PC-9 (cell line): ENCODE measurements around the gene NMNAT2. TPM values are rescaled to one million over a fixed set of nuclear protein-coding genes. Genes with fewer than 3 reads are reported as not detected.

ENCODE experiments used
- BruUV-seq: library from RNA; stranded (reverse); fragments of 400-500 nt; replicated peaks from 2 replicates; lab custom pipeline; 2021; lab: Mats Ljungman, UMichigan
- CTCF ChIA-PET: fragments of 300-600 bp; sonication (Branson Sonifier 250); formaldehyde crosslinking; loops from one replicate; lab custom pipeline; 2022; ENCODE audit warnings: antibody characterized with exemption; lab: Charles Lee
- POLR2A ChIA-PET: fragments of 300-600 bp; sonication (Branson Sonifier 250); formaldehyde crosslinking; loops from one replicate; lab custom pipeline; 2022; ENCODE audit warnings: antibody characterized with exemption; ENCODE audit not compliant: unreplicated experiment; lab: Charles Lee
- DNase-seq, 2 experiments: peaks; one replicate each; pipeline versions ENCODE4 v3.0.0 to v3.0.0-alpha.2; 2015 to 2022; ENCODE audit warnings: mixed read lengths in 1 of 2
- H2AFZ ChIP-seq: fragments of 200-600 bp; sonication (generic); 2 replicates; pipeline ENCODE4 v1.8.1; 2017; ENCODE audit warnings: antibody characterized with exemption
- H3F3A ChIP-seq: fragments of 200-600 bp; sonication (generic); 2 replicates; pipeline ENCODE4 v1.8.1; 2017; ENCODE audit warnings: antibody characterized with exemption, mild to moderate bottlenecking, low read depth; ENCODE audit not compliant: insufficient read depth
- H3K27ac ChIP-seq: fragments of 200-600 bp; sonication (generic); 2 replicates; pipeline ENCODE4 v1.6.1; 2016; ENCODE audit warnings: mixed run types
- H3K27me3 ChIP-seq: fragments of 200-600 bp; sonication (generic); 2 replicates; pipeline ENCODE4 v1.6.1; 2016; ENCODE audit warnings: low read depth, mixed run types; ENCODE audit not compliant: insufficient read depth
- H3K36me3 ChIP-seq: fragments of 200-600 bp; sonication (generic); 2 replicates; pipeline ENCODE4 v1.6.1; 2016; ENCODE audit warnings: low read depth, mixed run types
- H3K4me1 ChIP-seq: fragments of 200-600 bp; sonication (generic); replicated peaks from 2 replicates; pipeline ENCODE4 v1.6.1; 2016; ENCODE audit warnings: mixed run types; ENCODE audit not compliant: insufficient read depth
- H3K4me2 ChIP-seq: fragments of 200-600 bp; sonication (generic); 2 replicates; pipeline ENCODE4 v1.6.1; 2017; ENCODE audit warnings: mixed run types
- H3K4me3 ChIP-seq: fragments of 200-600 bp; sonication (generic); 2 replicates; pipeline ENCODE4 v1.6.1; 2016; ENCODE audit warnings: mixed run types
- H3K79me2 ChIP-seq: fragments of 200-600 bp; sonication (generic); 2 replicates; pipeline ENCODE4 v1.6.1; 2017; ENCODE audit warnings: low read depth, mixed run types
- H3K9me2 ChIP-seq: fragments of 200-600 bp; sonication (generic); 2 replicates; pipeline ENCODE4 v1.8.1; 2017; ENCODE audit warnings: mild to moderate bottlenecking; ENCODE audit not compliant: insufficient read depth
- H3K9me3 ChIP-seq: fragments of 200-600 bp; sonication (generic); 2 replicates; pipeline ENCODE4 v1.8.1; 2016; ENCODE audit warnings: low read depth; ENCODE audit not compliant: insufficient read depth
- H4K20me1 ChIP-seq: fragments of 200-600 bp; sonication (generic); 2 replicates; pipeline ENCODE4 v1.8.1; 2017; ENCODE audit not compliant: insufficient read depth
- EZH2 ChIP-seq: fragments of 200-600 bp; sonication (generic); IDR thresholded peaks from 2 replicates; pipeline ENCODE4 v1.8.0; 2017; ENCODE audit warnings: antibody characterized with exemption, low read depth
- intact Hi-C: fragments of 100-400 bp; cut with micrococcal nuclease; formaldehyde crosslinking; loops from one replicate; pipeline ENCODE4 v1.10.0; 2022; ENCODE audit not compliant: unreplicated experiment
- total RNA-seq: library from RNA; stranded (reverse); gene quantifications from 2 replicates; pipeline ENCODE4 v1.2.3, GENCODE V29; 2021
- TF ChIP-seq, protein P1 (sequence below): fragments of 200-600 bp; sonication (generic); conservative IDR thresholded peaks from 2 replicates; pipeline ENCODE4 v1.6.1; 2017; ENCODE audit warnings: mixed run types, antibody characterized with exemption, mild to moderate bottlenecking, moderate library complexity

Gene NMNAT2
- total RNA-seq, 1 experiment from 2014 or later = 29.2 TPM

DNA sequence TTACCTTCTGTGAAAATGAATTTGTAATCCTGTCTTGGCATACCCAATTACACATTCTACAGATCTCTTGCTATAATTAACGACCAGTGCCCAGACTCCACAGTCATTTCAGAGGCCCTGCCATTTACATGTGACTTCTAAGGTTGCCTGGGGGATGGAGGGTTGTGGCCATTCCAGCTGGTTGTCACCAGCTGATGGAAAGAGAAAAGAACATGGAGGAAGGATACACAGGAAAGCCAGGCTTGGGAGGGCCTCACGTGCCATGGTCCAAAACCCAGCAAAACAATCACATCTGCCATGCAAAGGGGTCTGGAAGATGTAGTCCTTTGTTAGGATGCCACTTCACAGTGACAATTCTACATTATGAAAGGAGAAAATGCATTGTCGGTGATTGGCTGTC is 172.8 kb downstream of the NMNAT2 start:
- Histone ChIP-seq H3K36me3 (0 out of 2 replicates have a peak, but pooled peaks cover 8% of the 10 kb centered on the region), H3K4me2 (no peak overlapping the region), H3K9me2 (no peaks in the 10 kb centered on the region), H3K79me2 (no peaks in the 10 kb centered on the region), H3K4me3 (no peak overlapping the region), H3K27me3 (no peaks in the 10 kb centered on the region), H3F3A (peaks cover 25% of the 10 kb centered on the region), H3K9me3 (0 out of 2 replicates have a peak, but pooled peaks cover 6% of the 10 kb centered on the region), H3K27ac (no peak overlapping the region), H2AFZ (no peak overlapping the region), H3K4me1 (peaks cover 6% of the 10 kb centered on the region), H4K20me1 (no peaks in the 10 kb centered on the region)
- TF ChIP-seq, protein P1, sequence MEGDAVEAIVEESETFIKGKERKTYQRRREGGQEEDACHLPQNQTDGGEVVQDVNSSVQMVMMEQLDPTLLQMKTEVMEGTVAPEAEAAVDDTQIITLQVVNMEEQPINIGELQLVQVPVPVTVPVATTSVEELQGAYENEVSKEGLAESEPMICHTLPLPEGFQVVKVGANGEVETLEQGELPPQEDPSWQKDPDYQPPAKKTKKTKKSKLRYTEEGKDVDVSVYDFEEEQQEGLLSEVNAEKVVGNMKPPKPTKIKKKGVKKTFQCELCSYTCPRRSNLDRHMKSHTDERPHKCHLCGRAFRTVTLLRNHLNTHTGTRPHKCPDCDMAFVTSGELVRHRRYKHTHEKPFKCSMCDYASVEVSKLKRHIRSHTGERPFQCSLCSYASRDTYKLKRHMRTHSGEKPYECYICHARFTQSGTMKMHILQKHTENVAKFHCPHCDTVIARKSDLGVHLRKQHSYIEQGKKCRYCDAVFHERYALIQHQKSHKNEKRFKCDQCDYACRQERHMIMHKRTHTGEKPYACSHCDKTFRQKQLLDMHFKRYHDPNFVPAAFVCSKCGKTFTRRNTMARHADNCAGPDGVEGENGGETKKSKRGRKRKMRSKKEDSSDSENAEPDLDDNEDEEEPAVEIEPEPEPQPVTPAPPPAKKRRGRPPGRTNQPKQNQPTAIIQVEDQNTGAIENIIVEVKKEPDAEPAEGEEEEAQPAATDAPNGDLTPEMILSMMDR = no peak
- TF ChIP-seq EZH2 = no peak
- no TSS peak for BruUV-seq
- DNase-seq = no peak
- ChIA-PET POLR2A (no interaction called here), CTCF (no interaction called here)
- intact Hi-C loops = no loop called here

DNA sequence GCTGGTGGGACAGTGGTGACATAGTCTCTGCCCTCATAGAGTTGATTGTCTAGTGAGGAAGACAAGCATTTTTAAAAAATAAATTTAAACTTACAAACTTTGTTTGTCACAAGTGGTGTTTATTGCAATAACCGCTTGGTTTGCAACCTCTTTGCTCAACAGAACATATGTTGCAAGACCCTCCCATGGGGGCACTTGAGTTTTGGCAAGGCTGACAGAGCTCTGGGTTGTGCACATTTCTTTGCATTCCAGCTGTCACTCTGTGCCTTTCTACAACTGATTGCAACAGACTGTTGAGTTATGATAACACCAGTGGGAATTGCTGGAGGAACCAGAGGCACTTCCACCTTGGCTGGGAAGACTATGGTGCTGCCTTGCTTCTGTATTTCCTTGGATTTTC is 173.7 kb downstream of the NMNAT2 start:
- intact Hi-C loops = no loop called here
- H3F3A ChIP-seq = peaks cover 21% of the 10 kb centered on the region
- H3K27ac ChIP-seq = no peak overlapping the region
- no peaks in the 10 kb centered on the region for H3K79me2 ChIP-seq
- H4K20me1 ChIP-seq = no peaks in the 10 kb centered on the region
- H3K36me3 ChIP-seq = 0 out of 2 replicates have a peak, but pooled peaks cover 8% of the 10 kb centered on the region
- no TSS peak for BruUV-seq
- H3K9me2 ChIP-seq = no peaks in the 10 kb centered on the region
- TF ChIP-seq, protein P1 = no peak
- no peak for TF ChIP-seq EZH2
- ChIA-PET CTCF (no interaction called here), POLR2A (no interaction called here)
- DNase-seq = no peak
- H3K4me1 ChIP-seq = peaks cover 6% of the 10 kb centered on the region
- H3K9me3 ChIP-seq = no peaks in the 10 kb centered on the region
- no peak overlapping the region for H2AFZ ChIP-seq
- no peaks in the 10 kb centered on the region for H3K27me3 ChIP-seq
- no peak overlapping the region for H3K4me2 ChIP-seq
- H3K4me3 ChIP-seq = no peak overlapping the region

DNA sequence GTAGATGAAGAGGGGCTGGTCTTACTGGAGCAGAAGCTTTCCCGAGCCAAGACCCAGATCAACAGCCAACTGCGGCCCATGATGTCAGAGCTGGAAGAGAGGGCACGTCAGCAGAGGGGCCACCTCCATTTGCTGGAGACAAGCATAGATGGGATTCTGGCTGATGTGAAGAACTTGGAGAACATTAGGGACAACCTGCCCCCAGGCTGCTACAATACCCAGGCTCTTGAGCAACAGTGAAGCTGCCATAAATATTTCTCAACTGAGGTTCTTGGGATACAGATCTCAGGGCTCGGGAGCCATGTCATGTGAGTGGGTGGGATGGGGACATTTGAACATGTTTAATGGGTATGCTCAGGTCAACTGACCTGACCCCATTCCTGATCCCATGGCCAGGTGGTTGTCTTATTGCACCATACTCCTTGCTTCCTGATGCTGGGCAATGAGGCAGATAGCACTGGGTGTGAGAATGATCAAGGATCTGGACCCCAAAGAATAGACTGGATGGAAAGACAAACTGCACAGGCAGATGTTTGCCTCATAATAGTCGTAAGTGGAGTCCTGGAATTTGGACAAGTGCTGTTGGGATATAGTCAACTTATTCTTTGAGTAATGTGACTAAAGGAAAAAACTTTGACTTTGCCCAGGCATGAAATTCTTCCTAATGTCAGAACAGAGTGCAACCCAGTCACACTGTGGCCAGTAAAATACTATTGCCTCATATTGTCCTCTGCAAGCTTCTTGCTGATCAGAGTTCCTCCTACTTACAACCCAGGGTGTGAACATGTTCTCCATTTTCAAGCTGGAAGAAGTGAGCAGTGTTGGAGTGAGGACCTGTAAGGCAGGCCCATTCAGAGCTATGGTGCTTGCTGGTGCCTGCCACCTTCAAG is 174.8 kb downstream of the NMNAT2 start:
- H3K9me3 ChIP-seq = no peaks in the 10 kb centered on the region
- no peak overlapping the region for H3K4me2 ChIP-seq
- H3F3A ChIP-seq = peaks cover 14% of the 10 kb centered on the region
- H3K79me2 ChIP-seq = no peaks in the 10 kb centered on the region
- H3K27me3 ChIP-seq = no peaks in the 10 kb centered on the region
- ChIA-PET CTCF (interaction anchor here (0.6 kb wide), 1 partner anchor 65 kb away, joined by 3 read pairs; no protein-coding TSS in a partner anchor), POLR2A (no interaction called here)
- no peaks in the 10 kb centered on the region for H3K4me1 ChIP-seq
- intact Hi-C loops = no loop called here
- no peak overlapping the region for H3K4me3 ChIP-seq
- no TSS peak for BruUV-seq
- H3K36me3 ChIP-seq = peaks cover 17% of the 10 kb centered on the region
- TF ChIP-seq EZH2 = no peak
- TF ChIP-seq, protein P1 = no peak
- H4K20me1 ChIP-seq = no peaks in the 10 kb centered on the region
- H3K27ac ChIP-seq = no peak overlapping the region
- DNase-seq = no peak
- H3K9me2 ChIP-seq = no peaks in the 10 kb centered on the region
- no peak overlapping the region for H2AFZ ChIP-seq
